Nephron progenitor cell (in vitro differentiated cells): Measurements from ENCODE around the gene TSPEAR.

Source experiments
- DNase-seq: peaks from one replicate; pipeline ENCODE4 v3.0.0; 2021
- H3K27ac Mint-ChIP-seq: 2 replicates; pipeline ENCODE4 v1.8.0; 2021; ENCODE audit warnings: mild to moderate bottlenecking, moderate library complexity, mixed read lengths
- H3K27me3 Mint-ChIP-seq: 2 replicates; pipeline ENCODE4 v1.8.0; 2021; ENCODE audit warnings: mild to moderate bottlenecking, low read depth, mixed read lengths; ENCODE audit not compliant: poor library complexity
- H3K36me3 Mint-ChIP-seq: 2 replicates; pipeline ENCODE4 v1.8.0; 2021; ENCODE audit warnings: low read depth, mixed read lengths
- H3K4me1 Mint-ChIP-seq: 2 replicates; pipeline ENCODE4 v1.8.0; 2021; ENCODE audit warnings: mixed read lengths
- H3K4me3 Mint-ChIP-seq: 2 replicates; pipeline ENCODE4 v1.8.0; 2021; ENCODE audit warnings: mild to moderate bottlenecking, moderate library complexity, mixed read lengths
- H3K9me3 Mint-ChIP-seq: 2 replicates; pipeline ENCODE4 v1.8.0; 2021; ENCODE audit warnings: mild to moderate bottlenecking, moderate library complexity, mixed read lengths
- CTCF ChIP-seq: fragments of 200-600 bp; sonication (generic); IDR thresholded peaks from 2 replicates; pipeline ENCODE4 v1.5.0; 2021; ENCODE audit warnings: antibody characterized with exemption

Gene TSPEAR

DNA sequence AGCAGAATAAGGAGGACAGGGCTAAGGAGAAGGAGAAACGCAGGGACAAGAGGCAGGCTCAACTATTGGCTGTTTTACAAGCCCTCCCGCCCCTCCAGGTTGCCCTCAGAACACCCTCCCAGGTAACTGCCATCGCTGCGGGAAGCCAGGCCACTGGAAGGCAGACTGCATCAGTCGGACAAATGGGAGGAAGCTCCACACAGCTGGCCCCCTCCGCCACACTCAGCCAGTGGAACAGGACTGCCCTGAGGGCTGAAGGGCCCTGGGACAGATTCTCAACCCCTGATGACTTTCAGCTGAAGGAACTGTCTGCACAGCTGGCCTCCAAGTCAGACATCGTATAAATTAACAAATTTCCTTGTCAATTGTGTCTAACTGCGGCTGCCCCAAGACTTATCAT, 234.2 kb downstream of the TSPEAR start:
- Mint-ChIP-seq H3K9me3 (peaks cover 14% of the 10 kb centered on the region), H3K4me3 (no peak overlapping the region), H3K36me3 (peaks cover 6% of the 10 kb centered on the region), H3K4me1 (peaks cover 2% of the 10 kb centered on the region), H3K27ac (no peak overlapping the region), H3K27me3 (no peaks in the 10 kb centered on the region)
- no peak for TF ChIP-seq CTCF
- DNase-seq = no peak

DNA sequence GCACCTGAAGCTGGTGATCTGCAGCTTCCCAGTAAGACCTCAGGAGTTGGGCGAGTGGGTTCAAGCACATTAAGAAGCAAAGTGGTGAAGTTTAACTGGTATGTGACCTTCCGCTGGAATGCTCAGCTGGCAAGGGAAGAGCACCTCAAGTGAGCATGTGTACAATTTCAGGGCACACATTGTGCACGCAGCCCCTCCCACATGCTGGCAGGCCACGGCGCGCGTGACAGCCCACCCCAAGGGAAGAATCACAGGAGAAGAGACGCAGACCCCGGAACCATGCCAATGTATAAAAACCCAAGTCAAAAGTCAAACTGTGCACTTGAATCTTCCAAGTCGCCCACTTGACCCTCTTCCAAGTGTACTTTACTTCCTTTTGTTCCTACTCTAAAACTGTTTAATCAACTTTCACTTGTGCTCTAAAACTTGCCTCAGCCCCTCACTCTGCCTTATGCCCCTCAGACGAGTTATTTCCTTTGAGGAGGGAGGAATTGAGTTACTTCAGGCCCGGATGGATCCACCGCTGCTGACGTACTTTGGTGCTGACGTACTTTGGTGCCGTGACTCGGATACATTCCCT, 236.0 kb downstream of the TSPEAR start:
- Mint-ChIP-seq H3K27me3 (peaks cover 3% of the 10 kb centered on the region), H3K4me3 (no peak overlapping the region), H3K36me3 (peaks cover 6% of the 10 kb centered on the region), H3K27ac (no peak overlapping the region), H3K4me1 (no peaks in the 10 kb centered on the region), H3K9me3 (peaks cover 14% of the 10 kb centered on the region)
- no peak for TF ChIP-seq CTCF
- no peak for DNase-seq

DNA sequence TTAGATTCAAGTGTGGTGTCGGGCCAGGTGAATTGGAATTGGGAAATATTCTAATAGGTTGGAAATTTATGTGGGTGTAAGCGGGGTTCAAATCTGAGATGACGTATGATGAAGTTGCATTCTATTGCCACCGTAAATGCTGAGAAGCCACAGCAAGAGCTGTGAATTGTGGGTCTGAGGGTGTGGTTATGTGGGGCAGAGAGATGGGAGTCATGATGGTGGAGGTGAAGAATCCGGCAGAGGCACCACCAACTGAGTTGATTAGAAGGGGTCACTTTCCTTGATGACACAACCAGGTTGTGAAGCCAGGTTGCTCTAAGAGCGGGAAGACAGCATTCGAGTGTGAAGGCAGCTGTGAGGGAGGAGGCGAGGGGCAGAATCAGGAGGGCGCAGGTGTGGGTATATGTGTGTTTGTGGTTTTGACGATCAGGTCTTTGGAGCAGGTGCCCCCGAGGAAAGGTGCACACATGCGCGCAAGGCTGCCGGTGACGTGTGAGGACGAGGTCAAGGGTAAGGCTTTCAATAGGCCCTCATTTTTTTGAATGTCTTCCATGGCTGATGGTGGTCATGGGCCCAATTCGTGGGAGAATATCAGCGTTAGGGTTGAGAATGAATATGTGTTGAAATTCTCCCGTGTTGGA, 237.3 kb downstream of the TSPEAR start:
- Mint-ChIP-seq H3K27me3 (peaks cover 5% of the 10 kb centered on the region), H3K4me1 (no peaks in the 10 kb centered on the region)

GRCh38 chr21:44471996-44472395, 239.4 kb downstream of the TSPEAR start:
- no peak for DNase-seq
- Mint-ChIP-seq H3K4me3 (no peak overlapping the region), H3K36me3 (no peaks in the 10 kb centered on the region), H3K9me3 (no peaks in the 10 kb centered on the region), H3K27ac (no peak overlapping the region), H3K4me1 (no peaks in the 10 kb centered on the region), H3K27me3 (peaks cover 5% of the 10 kb centered on the region)
- no peak for TF ChIP-seq CTCF

More for the DNA sequence above, 237.3 kb downstream of the TSPEAR start:
- Mint-ChIP-seq H3K27ac (no peak overlapping the region), H3K9me3 (peaks cover 12% of the 10 kb centered on the region), H3K4me3 (no peak overlapping the region), H3K36me3 (peaks cover 6% of the 10 kb centered on the region)
- DNase-seq = no peak
- no peak for TF ChIP-seq CTCF

- no peak overlapping the region for H3K4me3 Mint-ChIP-seq
- H3K27me3 Mint-ChIP-seq = peaks cover 5% of the 10 kb centered on the region
- no peaks in the 10 kb centered on the region for H3K9me3 Mint-ChIP-seq
- no peak overlapping the region for H3K27ac Mint-ChIP-seq
- no peaks in the 10 kb centered on the region for H3K36me3 Mint-ChIP-seq
- H3K4me1 Mint-ChIP-seq = peaks cover 2% of the 10 kb centered on the region
- DNase-seq = no peak
- TF ChIP-seq CTCF = no peak
These were observed 240.0 kb downstream of the TSPEAR start for GRCh38 chr21:44471341-44471740.

- Mint-ChIP-seq H3K27me3 (peaks cover 5% of the 10 kb centered on the region), H3K27ac (no peak overlapping the region), H3K4me3 (no peak overlapping the region), H3K4me1 (peaks cover 24% of the 10 kb centered on the region), H3K36me3 (no peaks in the 10 kb centered on the region), H3K9me3 (no peaks in the 10 kb centered on the region)
- no peak for DNase-seq
- no peak for TF ChIP-seq CTCF
These were observed 243.5 kb downstream of the TSPEAR start for GRCh38 chr21:44467859-44468195.
